Subcutaneous adipose tissue (tissue), 4 donors: ENCODE measurements around the gene KRTAP20-4. TPM values are rescaled to one million over a fixed set of nuclear protein-coding genes. Genes with fewer than 3 reads are reported as not detected.

ENCODE experiments used
- total RNA-seq, 4 donors: library from RNA; depleted of rRNA; stranded (reverse); fragments of >200 nt; gene quantifications; one replicate each; pipeline ENCODE4 v1.1.0, GENCODE V29; 2016
- TF ChIP-seq, protein P1 (sequence below): fragments of 450-650 bp; IDR thresholded peaks from one replicate; pipeline ENCODE4 v1.5.1; 2016; ENCODE audit warnings: low read depth, mild to moderate bottlenecking, control low read depth, antibody characterized with exemption, moderate library complexity

KRTAP20-4 gene
- total RNA-seq, 4 donors from 2014 or later, result not detected

DNA sequence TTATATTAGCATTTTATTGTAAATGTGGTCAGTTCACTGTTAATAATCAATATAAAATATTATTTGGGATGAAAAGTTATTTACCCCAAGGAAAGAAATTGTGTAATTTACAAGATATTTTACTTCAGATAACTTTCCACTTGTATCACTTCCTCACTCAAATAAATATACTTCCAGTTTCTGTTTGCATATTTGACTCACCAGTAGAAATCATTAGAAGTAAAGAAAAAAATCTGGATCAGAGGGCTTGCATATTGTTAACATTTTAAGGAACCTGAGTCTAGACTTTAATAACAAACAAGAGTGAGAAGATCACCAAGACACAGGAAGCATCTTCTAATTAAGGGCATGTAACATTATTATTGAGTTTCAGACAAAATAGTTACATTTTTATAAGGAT, 347 bp upstream of the KRTAP20-4 start:
- TF ChIP-seq, protein P1, sequence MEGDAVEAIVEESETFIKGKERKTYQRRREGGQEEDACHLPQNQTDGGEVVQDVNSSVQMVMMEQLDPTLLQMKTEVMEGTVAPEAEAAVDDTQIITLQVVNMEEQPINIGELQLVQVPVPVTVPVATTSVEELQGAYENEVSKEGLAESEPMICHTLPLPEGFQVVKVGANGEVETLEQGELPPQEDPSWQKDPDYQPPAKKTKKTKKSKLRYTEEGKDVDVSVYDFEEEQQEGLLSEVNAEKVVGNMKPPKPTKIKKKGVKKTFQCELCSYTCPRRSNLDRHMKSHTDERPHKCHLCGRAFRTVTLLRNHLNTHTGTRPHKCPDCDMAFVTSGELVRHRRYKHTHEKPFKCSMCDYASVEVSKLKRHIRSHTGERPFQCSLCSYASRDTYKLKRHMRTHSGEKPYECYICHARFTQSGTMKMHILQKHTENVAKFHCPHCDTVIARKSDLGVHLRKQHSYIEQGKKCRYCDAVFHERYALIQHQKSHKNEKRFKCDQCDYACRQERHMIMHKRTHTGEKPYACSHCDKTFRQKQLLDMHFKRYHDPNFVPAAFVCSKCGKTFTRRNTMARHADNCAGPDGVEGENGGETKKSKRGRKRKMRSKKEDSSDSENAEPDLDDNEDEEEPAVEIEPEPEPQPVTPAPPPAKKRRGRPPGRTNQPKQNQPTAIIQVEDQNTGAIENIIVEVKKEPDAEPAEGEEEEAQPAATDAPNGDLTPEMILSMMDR, result no peak

DNA sequence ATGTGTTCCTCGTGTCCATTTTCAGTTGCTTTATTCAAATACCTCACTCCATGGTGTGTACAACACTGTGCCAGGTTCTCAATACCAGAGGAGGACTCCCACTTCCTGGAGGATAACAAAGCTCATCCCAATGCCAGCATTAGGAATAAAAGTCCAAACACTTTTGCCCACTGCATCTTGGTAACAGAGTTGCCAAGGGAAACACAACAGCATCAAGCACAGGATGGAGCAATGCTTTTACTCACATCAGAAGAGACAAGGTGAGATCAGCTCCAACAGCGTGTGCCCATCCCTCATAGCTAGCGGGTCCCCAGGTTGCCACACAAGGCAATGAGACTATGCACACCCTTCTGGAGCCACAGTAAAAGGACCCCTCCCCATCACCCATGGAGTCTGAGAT, 2.9 kb downstream of the KRTAP20-4 start:
- TF ChIP-seq, protein P1, result no peak

DNA sequence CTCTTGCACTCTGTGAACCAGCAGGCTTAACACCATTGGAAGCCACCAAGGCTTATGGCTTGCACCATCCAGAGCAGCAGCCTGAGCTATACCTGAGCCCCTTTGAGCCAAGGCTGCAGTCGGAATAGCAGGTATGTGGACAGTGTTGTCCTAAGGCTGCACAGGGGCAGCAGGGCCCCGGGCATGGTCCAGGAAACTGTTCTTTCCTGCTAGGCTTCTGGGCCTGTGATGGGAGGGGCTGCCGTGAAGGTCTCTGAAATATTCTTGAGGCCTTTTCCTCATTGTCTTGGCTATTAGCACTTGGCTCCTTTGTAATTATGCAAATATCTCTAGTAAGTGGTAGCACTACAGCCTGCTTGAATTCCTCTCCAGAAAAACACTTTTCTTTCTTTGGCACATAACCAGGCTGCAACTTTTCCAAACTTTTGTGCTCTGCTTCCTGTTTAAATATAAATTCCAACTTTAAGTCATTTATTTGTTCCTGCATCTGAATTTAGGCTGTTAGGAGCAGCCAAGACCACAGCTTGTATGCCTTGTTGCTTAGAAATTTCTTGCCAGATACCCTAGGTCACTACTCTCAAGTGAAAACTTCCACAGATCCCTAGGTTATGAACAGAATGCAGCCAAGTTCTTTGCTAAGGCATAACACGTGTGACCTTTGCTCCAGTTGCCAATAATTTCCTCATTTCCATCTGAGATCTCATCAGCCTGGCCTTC, 5.2 kb downstream of the KRTAP20-4 start:
- TF ChIP-seq, protein P1, result no peak

DNA sequence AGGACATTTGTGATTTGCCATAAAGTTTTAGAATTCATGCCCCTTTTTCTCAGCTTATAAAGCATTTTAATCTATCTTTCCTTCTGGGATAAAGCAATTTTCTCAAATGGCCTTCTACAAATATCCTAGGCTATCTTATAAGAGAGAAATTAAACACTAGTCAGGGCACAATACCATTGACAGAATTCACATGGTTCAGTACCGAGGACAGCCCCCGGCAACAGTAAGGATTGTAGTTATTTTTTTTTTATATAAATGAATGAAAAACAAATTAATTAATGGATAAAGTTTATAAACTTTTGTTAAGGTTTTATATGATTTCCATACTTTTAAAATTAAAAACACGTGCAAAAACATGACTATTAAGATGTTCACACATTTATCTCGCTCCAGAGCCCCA, 7.7 kb downstream of the KRTAP20-4 start:
- TF ChIP-seq, protein P1, result no peak

DNA sequence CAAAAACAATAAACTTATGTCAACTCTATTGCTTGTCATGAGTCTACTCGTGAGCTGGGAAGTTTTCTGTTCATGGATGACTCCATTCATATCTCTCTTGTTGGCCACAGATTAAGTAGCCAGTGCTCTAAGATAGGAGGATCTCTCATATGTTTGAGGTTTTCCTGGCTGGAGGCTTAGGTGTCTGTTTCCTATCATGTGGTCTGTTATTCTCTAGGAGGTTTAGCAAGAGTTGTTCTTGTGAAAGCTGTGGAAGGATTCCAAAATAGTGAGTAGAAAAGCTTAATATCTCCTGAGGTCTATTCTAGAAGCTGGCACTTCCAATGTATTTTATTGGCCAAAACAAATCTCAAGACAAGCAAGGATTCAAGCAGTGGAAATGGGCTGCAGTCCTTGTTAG, 8.8 kb downstream of the KRTAP20-4 start:
- TF ChIP-seq, protein P1, result no peak

DNA sequence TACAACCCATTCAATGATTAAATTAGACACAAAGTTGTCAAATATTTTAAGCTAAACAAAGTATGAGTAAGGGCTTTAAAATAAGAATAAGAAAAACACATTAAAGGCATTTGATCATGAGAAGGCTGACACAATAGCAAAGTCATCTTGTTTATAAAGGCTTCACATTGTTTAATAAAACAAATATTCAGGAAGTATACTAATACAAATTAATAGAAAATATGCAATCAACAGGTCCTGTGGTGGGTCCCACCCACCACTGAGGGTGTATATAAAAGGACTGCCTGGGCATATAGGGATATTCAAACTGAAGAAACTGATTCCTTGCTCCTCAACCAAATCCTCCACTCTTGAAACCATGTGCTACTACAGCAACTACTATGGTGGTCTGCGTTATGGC, 14.5 kb downstream of the KRTAP20-4 start, which contains the start of gene KRTAP20-2:
TSS of gene KRTAP20-2 (plus strand) at position 301 of the 400 bp plus-strand sequence. CDS start at position 359, 58 bp downstream.
- TF ChIP-seq, protein P1, result no peak

DNA sequence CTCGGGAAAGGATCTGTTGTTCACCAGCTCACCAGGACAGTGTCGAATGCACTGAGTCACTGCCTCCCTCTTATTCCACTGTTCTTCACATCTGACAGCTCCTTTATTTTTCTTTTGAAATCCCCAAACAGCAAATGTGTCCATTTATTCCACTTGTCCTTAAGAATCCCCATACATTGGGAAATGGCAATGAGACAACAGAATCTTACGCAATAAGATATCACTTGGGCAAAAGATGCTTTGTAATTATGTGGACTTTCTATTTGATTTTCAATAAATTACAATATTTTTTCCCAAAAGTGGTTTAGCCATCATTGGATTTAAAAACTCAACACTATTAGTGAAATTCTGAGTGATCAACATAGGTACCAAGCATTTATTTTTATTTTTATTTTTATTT, 18.3 kb downstream of the KRTAP20-4 start:
- TF ChIP-seq, protein P1, result no peak
